Uterus (tissue), 4 donors: Measurements from ENCODE around the gene FNDC5. TPM values are rescaled to one million over a fixed set of nuclear protein-coding genes. Genes with fewer than 3 reads are reported as not detected.

Experiments
- DNase-seq, 2 donors: peaks; one replicate each; pipeline ENCODE4 v3.0.0-alpha.2; 2019 to 2020
- H3K27ac ChIP-seq, 2 donors: fragments of 200-600 bp; sonication (generic); 1 replicate in 1 of 2; 2 replicates in 1 of 2; pipeline ENCODE4 v1.5.1; 2016 to 2018
- H3K27me3 ChIP-seq, 2 donors: fragments of 200-600 bp; sonication (generic); one replicate each; pipeline ENCODE4 v1.5.1; 2018 to 2019; ENCODE audit warnings: control low read depth in 1 of 2
- H3K36me3 ChIP-seq, 2 donors: fragments of 200-600 bp; sonication (generic); one replicate each; pipeline ENCODE4 v1.5.1; 2019; ENCODE audit warnings: control low read depth in 1 of 2
- H3K4me1 ChIP-seq, 2 donors: fragments of 200-600 bp; sonication (generic); one replicate each; pipeline ENCODE4 v1.5.1; 2018 to 2019; ENCODE audit warnings: control low read depth in 1 of 2
- H3K4me3 ChIP-seq, 2 donors: fragments of 200-600 bp; sonication (generic); 1 replicate in 1 of 2; 2 replicates in 1 of 2; pipeline ENCODE4 v1.5.1; 2018 to 2019; ENCODE audit warnings: mild to moderate bottlenecking in 1 of 2
- H3K9me3 ChIP-seq, 2 donors: fragments of 200-600 bp; sonication (generic); one replicate each; pipeline ENCODE4 v1.5.1; 2019; ENCODE audit warnings: control low read depth in 1 of 2
- POLR2A ChIP-seq, 2 donors: fragments of 450-650 bp; IDR thresholded peaks; one replicate each; pipeline ENCODE4 v1.6.1; 2016; ENCODE audit warnings: antibody characterized with exemption in 2 of 2, mild to moderate bottlenecking in 1 of 2, moderate library complexity in 1 of 2
- intact Hi-C: fragments of 100-400 bp; cut with DNase I; formaldehyde crosslinking; loops from one replicate; pipeline ENCODE4 v1.15.1; 2023; ENCODE audit warnings: low total_unique reads
- total RNA-seq, 4 donors: library from RNA; depleted of rRNA in 3 of 4; stranded (reverse); fragments of >200 nt in 3 of 4; gene quantifications; one replicate each; pipeline versions ENCODE4 v1.1.0 to v1.2.4, GENCODE V29; 2014 to 2023
- TF ChIP-seq, protein P1 (sequence below), 4 experiments: fragments of 200-600 bp in 2 of 4; fragments of 450-650 bp in 2 of 4; sonication (generic) in 2 of 4; IDR thresholded peaks; one replicate each; pipeline ENCODE4 v1.5.1; 2016 to 2019; ENCODE audit warnings: antibody characterized with exemption in 4 of 4, mild to moderate bottlenecking in 2 of 4, moderate library complexity in 1 of 4
- donor health status: DM: yes; HTN: yes; CAD: no.

FNDC5 gene
- total RNA-seq, 4 donors from 2014 or later, result 1.2 to 71.1 (median 3.7) TPM; not detected in 1

DNA sequence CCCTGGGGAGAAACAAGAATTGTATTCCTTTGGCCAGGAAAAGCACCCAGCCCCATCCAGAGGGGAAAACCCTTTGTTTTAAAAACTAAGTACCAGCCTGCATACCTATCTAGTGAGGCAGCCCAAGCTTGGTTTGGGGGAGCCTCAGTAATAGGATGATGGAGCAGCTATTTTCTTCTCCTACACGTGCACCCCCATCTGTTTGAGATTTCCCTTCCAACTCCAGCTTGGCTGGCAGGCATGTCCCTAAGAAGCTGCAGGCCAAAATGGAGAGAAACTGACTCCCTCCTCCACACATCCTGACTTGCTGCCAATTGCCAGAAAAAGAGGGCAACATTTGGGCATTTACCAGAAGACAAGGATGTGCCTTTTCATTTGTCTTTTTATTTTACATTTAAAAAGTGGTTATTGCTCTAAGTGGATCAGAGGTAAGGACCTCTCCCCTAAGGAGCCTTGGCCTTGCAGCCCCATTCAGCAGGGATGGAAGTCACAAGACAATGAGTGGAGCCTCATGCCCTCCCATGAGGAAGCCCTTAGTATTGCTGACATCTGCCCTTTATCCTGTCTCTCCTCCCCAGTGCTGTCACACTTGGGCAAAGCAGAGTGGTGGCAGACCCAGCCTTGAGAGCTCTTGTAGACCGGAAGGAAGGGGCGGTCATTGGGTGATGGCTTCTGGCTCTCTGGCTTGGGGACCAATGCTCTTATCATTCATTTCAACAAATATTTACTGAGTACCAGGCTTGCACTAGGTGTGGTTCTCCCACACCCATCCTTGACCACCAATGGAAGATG, 8.6 kb downstream of the FNDC5 start:
- Histone ChIP-seq H3K4me1 (no peaks in the 10 kb centered on the region), H3K9me3 (no peaks in the 10 kb centered on the region), H3K27ac (no peak overlapping the region), H3K36me3 (no peaks in the 10 kb centered on the region), H3K27me3 (no peaks in the 10 kb centered on the region), H3K4me3 (no peak overlapping the region)
- no peak for DNase-seq
- no peak for TF ChIP-seq POLR2A (IDR thresholded peaks at IDR 0.05)
- TF ChIP-seq, protein P1, sequence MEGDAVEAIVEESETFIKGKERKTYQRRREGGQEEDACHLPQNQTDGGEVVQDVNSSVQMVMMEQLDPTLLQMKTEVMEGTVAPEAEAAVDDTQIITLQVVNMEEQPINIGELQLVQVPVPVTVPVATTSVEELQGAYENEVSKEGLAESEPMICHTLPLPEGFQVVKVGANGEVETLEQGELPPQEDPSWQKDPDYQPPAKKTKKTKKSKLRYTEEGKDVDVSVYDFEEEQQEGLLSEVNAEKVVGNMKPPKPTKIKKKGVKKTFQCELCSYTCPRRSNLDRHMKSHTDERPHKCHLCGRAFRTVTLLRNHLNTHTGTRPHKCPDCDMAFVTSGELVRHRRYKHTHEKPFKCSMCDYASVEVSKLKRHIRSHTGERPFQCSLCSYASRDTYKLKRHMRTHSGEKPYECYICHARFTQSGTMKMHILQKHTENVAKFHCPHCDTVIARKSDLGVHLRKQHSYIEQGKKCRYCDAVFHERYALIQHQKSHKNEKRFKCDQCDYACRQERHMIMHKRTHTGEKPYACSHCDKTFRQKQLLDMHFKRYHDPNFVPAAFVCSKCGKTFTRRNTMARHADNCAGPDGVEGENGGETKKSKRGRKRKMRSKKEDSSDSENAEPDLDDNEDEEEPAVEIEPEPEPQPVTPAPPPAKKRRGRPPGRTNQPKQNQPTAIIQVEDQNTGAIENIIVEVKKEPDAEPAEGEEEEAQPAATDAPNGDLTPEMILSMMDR (IDR thresholded peaks at IDR 0.05), result no peak
- intact Hi-C loops, result no loop called here

DNA sequence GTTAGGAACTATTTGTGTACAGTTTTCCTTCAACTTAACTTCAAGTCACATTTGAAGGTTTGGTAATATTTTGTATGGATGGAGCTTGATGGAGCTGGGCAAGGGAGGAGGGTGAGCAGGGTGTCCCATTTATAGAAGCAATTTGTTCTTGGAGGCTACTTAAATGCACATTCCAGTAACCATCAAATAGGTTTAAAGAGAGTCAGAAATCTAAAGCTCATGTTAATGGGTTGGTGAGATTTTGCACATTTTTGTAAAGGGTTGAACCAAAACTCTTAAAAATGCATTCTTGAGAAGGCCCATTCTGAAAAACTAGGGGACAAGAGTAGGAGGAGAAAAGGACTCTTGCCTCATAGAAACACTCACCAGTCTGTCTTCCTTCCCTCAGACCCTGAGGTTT, 10.1 kb downstream of the FNDC5 start:
- no peaks in the 10 kb centered on the region for H3K27me3 ChIP-seq
- no peaks in the 10 kb centered on the region for H3K36me3 ChIP-seq
- DNase-seq, result no peak
- H3K4me1 ChIP-seq, result no peaks in the 10 kb centered on the region
- no peak overlapping the region for H3K27ac ChIP-seq
- no peak for TF ChIP-seq POLR2A (IDR thresholded peaks at IDR 0.05)
- TF ChIP-seq, protein P1 (IDR thresholded peaks at IDR 0.05), result no peak
- H3K9me3 ChIP-seq, result no peaks in the 10 kb centered on the region
- intact Hi-C loops, result no loop called here
- no peak overlapping the region for H3K4me3 ChIP-seq

DNA sequence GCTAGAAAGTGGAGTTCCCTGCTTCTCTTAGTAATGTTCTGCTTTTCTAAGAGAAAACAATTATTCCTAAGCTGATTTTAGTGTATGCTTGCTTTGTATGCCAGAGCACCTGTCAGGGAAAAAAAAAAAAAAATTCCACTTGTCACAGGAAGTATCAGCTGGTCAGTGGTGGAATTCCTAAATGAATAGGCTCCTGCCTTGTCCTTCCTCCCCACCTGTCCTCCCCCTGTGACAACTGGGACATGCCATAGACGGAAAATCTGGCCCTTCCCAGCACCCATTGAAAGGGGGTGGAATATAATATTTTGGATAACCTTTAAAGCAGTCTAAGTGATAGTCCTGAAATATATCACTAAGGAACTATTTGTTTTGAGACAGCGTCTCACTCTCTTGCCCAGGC, 10.8 kb downstream of the FNDC5 start:
- no peak overlapping the region for H3K27ac ChIP-seq
- H3K4me3 ChIP-seq, result no peak overlapping the region
- no peaks in the 10 kb centered on the region for H3K27me3 ChIP-seq
- H3K9me3 ChIP-seq, result no peaks in the 10 kb centered on the region
- DNase-seq, result no peak
- TF ChIP-seq, protein P1 (IDR thresholded peaks at IDR 0.05), result no peak
- no peak for TF ChIP-seq POLR2A (IDR thresholded peaks at IDR 0.05)
- H3K36me3 ChIP-seq, result no peaks in the 10 kb centered on the region
- no peaks in the 10 kb centered on the region for H3K4me1 ChIP-seq
- intact Hi-C loops, result no loop called here

DNA sequence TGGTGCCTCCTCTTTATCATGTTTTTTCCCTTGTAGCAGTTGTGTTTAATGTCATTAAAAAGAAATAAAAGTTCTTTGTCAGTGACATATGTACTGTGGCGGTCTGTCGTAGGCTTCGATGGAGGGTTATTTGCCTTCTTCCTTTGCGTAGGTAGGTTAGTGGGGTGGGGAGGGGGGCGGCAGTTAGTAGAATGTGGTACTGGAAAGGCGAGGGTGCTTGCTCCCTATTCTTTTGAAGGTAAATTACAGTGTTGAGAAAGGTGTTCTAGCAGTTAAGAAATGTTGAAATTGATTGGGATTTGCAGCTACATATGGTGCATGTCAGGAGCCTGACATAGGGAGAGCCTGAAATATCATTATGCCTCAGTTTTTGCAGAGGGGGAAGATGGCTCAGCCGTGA, 11.9 kb downstream of the FNDC5 start:
- no peak overlapping the region for H3K4me3 ChIP-seq
- H3K4me1 ChIP-seq, result no peaks in the 10 kb centered on the region
- DNase-seq, result no peak
- no peak overlapping the region for H3K27ac ChIP-seq
- no peaks in the 10 kb centered on the region for H3K9me3 ChIP-seq
- H3K27me3 ChIP-seq, result no peaks in the 10 kb centered on the region
- intact Hi-C loops, result no loop called here
- no peaks in the 10 kb centered on the region for H3K36me3 ChIP-seq
- no peak for TF ChIP-seq POLR2A (IDR thresholded peaks at IDR 0.05)
- TF ChIP-seq, protein P1 (IDR thresholded peaks at IDR 0.05), result no peak

DNA sequence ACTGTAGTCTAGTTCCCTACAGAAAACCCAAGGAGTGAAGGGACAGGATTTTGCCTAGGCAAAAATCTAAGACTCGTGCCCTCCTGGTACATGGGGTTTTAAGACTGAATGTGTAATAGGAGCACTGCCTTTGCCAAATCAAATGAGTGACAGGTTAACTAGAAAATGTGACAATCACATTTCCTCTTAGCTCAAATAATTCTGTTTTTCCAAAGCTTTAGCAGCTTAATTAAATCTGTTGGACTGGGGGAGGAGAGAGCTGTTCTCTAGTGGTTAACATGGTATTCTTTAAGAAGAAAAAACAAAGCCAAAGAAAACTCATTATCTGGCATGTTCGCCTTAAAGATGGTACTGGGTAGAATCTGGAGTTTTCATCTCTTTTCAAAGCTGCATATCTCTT, 12.6 kb downstream of the FNDC5 start:
- intact Hi-C loops, result no loop called here
- no peak for DNase-seq
- TF ChIP-seq, protein P1 (IDR thresholded peaks at IDR 0.05), result no peak
- TF ChIP-seq POLR2A (IDR thresholded peaks at IDR 0.05), result no peak

More for the DNA sequence above, 12.6 kb downstream of the FNDC5 start:
- Histone ChIP-seq H3K36me3 (no peaks in the 10 kb centered on the region), H3K4me1 (no peaks in the 10 kb centered on the region), H3K4me3 (no peak overlapping the region), H3K27me3 (no peaks in the 10 kb centered on the region), H3K9me3 (no peaks in the 10 kb centered on the region), H3K27ac (no peak overlapping the region)
